ENCODE data around the gene EPC2. TPM values are rescaled to one million over a fixed set of nuclear protein-coding genes. Genes with fewer than 3 reads are reported as not detected.
"Not testable (repeated sequence)": the region's sequence is repeated elsewhere in the genome, so short reads cannot be mapped to it uniquely, and the experiment has no call there.

The EPC2 gene
- polyA plus RNA-seq, 1 experiment, result 12.4 TPM

DNA sequence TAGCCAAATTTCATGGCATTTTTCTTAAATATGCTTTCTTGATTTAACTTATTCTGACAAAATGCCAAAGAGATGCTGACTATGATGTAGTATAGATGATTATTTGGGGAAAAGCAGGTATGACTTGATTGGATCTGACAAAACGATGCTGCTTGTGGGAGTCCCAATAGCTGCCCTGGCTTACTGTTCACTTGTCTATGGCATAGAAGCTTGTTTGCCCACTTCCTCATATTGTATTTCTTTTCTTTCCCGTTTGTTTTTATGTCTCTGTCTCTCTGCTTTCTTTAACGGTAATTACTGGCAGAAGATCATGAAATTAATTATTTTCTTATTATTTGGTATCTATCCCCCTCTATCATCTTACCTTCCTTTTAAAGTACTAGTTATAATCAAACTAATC, 43.0 kb downstream of the EPC2 start:
- no peak for DNase-seq (ENCODE audit: low read depth)
- ChIA-PET CTCF (no interaction called here), POLR2A (no interaction called here)
- Histone ChIP-seq H3K27me3 (ENCODE audit: control insufficient read depth, insufficient read depth, low read length) (no peaks in the 10 kb centered on the region), H3K4me3 (ENCODE audit: low read depth, low read length) (no peak overlapping the region), H3K36me3 (ENCODE audit: control insufficient read depth, insufficient read depth, low read length) (no peaks in the 10 kb centered on the region)
- TF ChIP-seq, protein P1, sequence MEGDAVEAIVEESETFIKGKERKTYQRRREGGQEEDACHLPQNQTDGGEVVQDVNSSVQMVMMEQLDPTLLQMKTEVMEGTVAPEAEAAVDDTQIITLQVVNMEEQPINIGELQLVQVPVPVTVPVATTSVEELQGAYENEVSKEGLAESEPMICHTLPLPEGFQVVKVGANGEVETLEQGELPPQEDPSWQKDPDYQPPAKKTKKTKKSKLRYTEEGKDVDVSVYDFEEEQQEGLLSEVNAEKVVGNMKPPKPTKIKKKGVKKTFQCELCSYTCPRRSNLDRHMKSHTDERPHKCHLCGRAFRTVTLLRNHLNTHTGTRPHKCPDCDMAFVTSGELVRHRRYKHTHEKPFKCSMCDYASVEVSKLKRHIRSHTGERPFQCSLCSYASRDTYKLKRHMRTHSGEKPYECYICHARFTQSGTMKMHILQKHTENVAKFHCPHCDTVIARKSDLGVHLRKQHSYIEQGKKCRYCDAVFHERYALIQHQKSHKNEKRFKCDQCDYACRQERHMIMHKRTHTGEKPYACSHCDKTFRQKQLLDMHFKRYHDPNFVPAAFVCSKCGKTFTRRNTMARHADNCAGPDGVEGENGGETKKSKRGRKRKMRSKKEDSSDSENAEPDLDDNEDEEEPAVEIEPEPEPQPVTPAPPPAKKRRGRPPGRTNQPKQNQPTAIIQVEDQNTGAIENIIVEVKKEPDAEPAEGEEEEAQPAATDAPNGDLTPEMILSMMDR (IDR thresholded peaks at IDR 0.05; ENCODE audit: insufficient read depth, low read depth, low read length), result no peak

DNA sequence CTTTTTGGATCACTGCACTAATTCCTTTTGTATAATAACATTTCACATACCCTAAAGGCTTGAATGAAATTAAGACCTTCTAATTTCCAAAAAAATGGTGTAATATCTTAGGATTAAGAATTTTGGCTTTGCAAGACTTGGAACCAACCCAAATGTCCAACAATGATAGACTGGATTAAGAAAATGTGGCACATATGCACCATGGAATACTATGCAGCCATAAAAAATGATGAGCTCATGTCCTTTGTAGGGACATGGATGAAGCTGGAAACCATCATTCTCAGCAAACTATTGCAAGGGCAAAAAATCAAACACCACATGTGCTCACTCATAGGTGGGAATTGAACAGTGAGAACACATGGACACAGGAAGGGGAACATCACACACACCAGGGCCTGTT, 43.5 kb downstream of the EPC2 start:
- CTCF ChIA-PET; DNase-seq (ENCODE audit: low read depth); POLR2A ChIA-PET; H3K27me3 ChIP-seq (ENCODE audit: control insufficient read depth, insufficient read depth, low read length); H3K36me3 ChIP-seq (ENCODE audit: control insufficient read depth, insufficient read depth, low read length); H3K4me3 ChIP-seq (ENCODE audit: low read depth, low read length): not testable (repeated sequence)

DNA sequence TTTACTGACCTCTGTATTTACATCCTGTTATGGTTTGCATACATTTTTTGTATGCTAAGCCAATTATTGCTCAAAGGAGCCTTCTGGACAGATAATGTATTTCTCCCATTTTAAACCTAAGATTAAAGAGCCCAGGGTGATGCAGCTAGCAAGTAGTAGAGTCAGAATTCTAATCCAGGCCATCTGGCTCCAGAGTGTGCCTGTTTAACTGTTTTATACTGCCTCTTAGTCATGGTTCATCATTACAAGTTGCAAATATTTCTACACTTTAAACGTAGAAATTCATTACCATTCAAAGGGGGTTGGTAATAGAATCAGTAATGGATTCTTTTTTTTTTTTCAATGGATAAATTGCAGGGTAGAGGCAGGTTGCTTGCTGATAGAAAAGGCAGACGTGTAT, 52.4 kb downstream of the EPC2 start:
- POLR2A ChIA-PET, result no interaction called here
- CTCF ChIA-PET, result no interaction called here
- no peak overlapping the region for H3K4me3 ChIP-seq (ENCODE audit: low read depth, low read length)
- TF ChIP-seq, protein P1 (IDR thresholded peaks at IDR 0.05; ENCODE audit: insufficient read depth, low read depth, low read length), result no peak
- no peaks in the 10 kb centered on the region for H3K27me3 ChIP-seq (ENCODE audit: control insufficient read depth, insufficient read depth, low read length)
- H3K36me3 ChIP-seq (ENCODE audit: control insufficient read depth, insufficient read depth, low read length), result no peaks in the 10 kb centered on the region
- no peak for DNase-seq (ENCODE audit: low read depth)

DNA sequence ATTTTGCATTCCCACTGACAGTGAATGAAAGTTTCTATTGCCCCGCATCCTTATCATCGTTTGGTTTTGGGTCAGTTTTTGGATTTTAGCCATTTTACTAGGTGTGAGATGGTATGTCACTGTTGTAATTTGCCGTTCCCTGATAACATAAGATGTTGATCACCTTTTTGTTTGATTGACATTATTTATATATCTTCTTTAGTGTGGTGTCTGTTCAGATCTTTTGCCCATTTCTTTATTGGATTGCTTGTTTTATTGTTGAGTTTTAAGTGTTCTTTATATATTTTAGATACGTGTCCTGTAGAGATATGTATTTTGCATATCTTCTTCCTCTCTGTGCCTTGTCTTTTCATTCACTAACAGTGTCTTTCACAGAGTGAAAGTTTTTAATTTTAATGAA, 55.3 kb downstream of the EPC2 start:
- no peak overlapping the region for H3K4me3 ChIP-seq (ENCODE audit: low read depth, low read length)
- TF ChIP-seq, protein P1 (IDR thresholded peaks at IDR 0.05; ENCODE audit: insufficient read depth, low read depth, low read length), result no peak
- DNase-seq (ENCODE audit: low read depth), result no peak
- H3K27me3 ChIP-seq (ENCODE audit: control insufficient read depth, insufficient read depth, low read length), result no peaks in the 10 kb centered on the region
- no peaks in the 10 kb centered on the region for H3K36me3 ChIP-seq (ENCODE audit: control insufficient read depth, insufficient read depth, low read length)
- ChIA-PET POLR2A (no interaction called here), CTCF (no interaction called here)

DNA sequence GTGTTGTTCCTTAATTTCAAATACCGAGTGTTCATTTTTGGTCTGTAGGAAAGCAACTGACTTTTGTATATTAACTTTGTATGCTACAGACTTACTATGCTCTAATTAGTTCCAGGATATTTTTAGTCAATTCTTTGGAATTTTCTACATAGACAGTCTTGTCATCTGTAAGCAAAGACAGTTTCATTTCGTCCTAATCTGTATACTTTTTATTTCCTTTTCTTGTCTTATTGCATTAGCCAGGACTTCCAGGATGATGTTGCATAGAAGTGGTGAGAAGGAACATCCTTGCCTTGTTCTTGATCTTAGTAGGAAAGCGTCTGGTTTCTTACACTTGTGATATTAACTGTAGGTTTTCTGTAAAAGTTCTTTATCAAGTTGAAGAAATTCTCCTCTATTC, 56.5 kb downstream of the EPC2 start:
- no peak overlapping the region for H3K4me3 ChIP-seq (ENCODE audit: low read depth, low read length)
- POLR2A ChIA-PET, result no interaction called here
- TF ChIP-seq, protein P1 (IDR thresholded peaks at IDR 0.05; ENCODE audit: insufficient read depth, low read depth, low read length), result no peak
- no peak for DNase-seq (ENCODE audit: low read depth)
- CTCF ChIA-PET, result no interaction called here
- no peaks in the 10 kb centered on the region for H3K36me3 ChIP-seq (ENCODE audit: control insufficient read depth, insufficient read depth, low read length)
- no peaks in the 10 kb centered on the region for H3K27me3 ChIP-seq (ENCODE audit: control insufficient read depth, insufficient read depth, low read length)

DNA sequence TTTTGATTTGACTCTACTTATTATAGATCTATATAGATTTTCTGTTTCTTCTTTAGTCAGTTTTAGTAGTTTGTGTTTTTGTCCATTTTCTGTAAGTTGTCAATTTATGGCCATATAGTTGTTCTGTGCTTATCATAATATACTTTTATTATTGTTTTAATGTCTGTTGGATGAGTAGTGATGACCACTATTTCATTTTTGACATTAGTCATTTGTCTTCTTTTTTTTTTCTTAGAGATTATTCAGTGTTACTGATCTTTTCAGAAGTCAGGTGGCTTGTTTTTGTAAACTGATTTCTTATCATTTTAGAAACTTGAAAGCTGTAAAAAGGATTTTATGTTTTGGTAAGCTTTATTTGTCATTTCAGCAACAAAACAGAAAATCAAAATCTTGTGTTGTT, 57.3 kb downstream of the EPC2 start:
- no peaks in the 10 kb centered on the region for H3K36me3 ChIP-seq (ENCODE audit: control insufficient read depth, insufficient read depth, low read length)
- no peaks in the 10 kb centered on the region for H3K27me3 ChIP-seq (ENCODE audit: control insufficient read depth, insufficient read depth, low read length)
- no peak for DNase-seq (ENCODE audit: low read depth)
- CTCF ChIA-PET, result no interaction called here
- no peak overlapping the region for H3K4me3 ChIP-seq (ENCODE audit: low read depth, low read length)
- POLR2A ChIA-PET, result no interaction called here
- TF ChIP-seq, protein P1 (IDR thresholded peaks at IDR 0.05; ENCODE audit: insufficient read depth, low read depth, low read length), result no peak

Data from BJ (cell line).